Activated T-cell treated with anti-CD3 and anti-CD28 coated beads for 4 hours (primary cell): ENCODE measurements around the gene PIK3CB.
"Not testable (repeated sequence)": the region's sequence is repeated elsewhere in the genome, so short reads cannot be mapped to it uniquely, and the experiment has no call there.

ENCODE experiments used
- DNase-seq: peaks from one replicate; pipeline ENCODE4 v3.0.0-alpha.2; 2020

The PIK3CB gene

GRCh38 chr3:138732456-138732855 is 102.3 kb downstream of the PIK3CB start:
- no peak for DNase-seq

- no peak for DNase-seq
Measured at GRCh38 chr3:138726946-138727730, 107.6 kb downstream of the PIK3CB start.

- not testable (repeated sequence) for DNase-seq
Measured at GRCh38 chr3:138726042-138726441, 108.7 kb downstream of the PIK3CB start.

- DNase-seq: no peak
Measured at GRCh38 chr3:138725116-138725515, 109.6 kb downstream of the PIK3CB start.

- no peak for DNase-seq
Measured at GRCh38 chr3:138724443-138724842, 110.3 kb downstream of the PIK3CB start.

- no peak for DNase-seq
Measured at GRCh38 chr3:138718849-138719248, 115.9 kb downstream of the PIK3CB start.

- no peak for DNase-seq
Measured at GRCh38 chr3:138717348-138717747, 117.4 kb downstream of the PIK3CB start.

- no peak for DNase-seq
Measured at GRCh38 chr3:138712086-138712485, 122.6 kb downstream of the PIK3CB start.

GRCh38 chr3:138705675-138706074 is 129.1 kb downstream of the PIK3CB start:
- DNase-seq: no peak

GRCh38 chr3:138696666-138697370 is 137.9 kb downstream of the PIK3CB start:
- no peak for DNase-seq

GRCh38 chr3:138694287-138695007 is 140.3 kb downstream of the PIK3CB start:
- no peak for DNase-seq

- no peak for DNase-seq
Measured at GRCh38 chr3:138692152-138692551, 142.6 kb downstream of the PIK3CB start.

- DNase-seq: no peak
Measured at GRCh38 chr3:138691351-138691750, 143.4 kb downstream of the PIK3CB start.

- DNase-seq: no peak
Measured at GRCh38 chr3:138690036-138690435, 144.7 kb downstream of the PIK3CB start.

- no peak for DNase-seq
Measured at GRCh38 chr3:138688871-138689299, 145.8 kb downstream of the PIK3CB start.

- no peak for DNase-seq
Measured at GRCh38 chr3:138687236-138687635, 147.5 kb downstream of the PIK3CB start.

GRCh38 chr3:138686771-138687221 is 147.9 kb downstream of the PIK3CB start:
- no peak for DNase-seq

GRCh38 chr3:138684396-138684795 is 150.3 kb downstream of the PIK3CB start:
- DNase-seq: no peak

- no peak for DNase-seq
Measured at GRCh38 chr3:138682648-138683047, 152.1 kb downstream of the PIK3CB start.

- no peak for DNase-seq
Measured at GRCh38 chr3:138681463-138682220, 153.1 kb downstream of the PIK3CB start.

- not testable (repeated sequence) for DNase-seq
Measured at GRCh38 chr3:138680974-138681373, 153.8 kb downstream of the PIK3CB start.

GRCh38 chr3:138678874-138679392 is 155.8 kb downstream of the PIK3CB start:
- DNase-seq: no peak
